Measurements from ENCODE around the gene UBE2I. TPM values are rescaled to one million over a fixed set of nuclear protein-coding genes. Genes with fewer than 3 reads are reported as not detected.

Gene UBE2I
- total and polyA plus RNA-seq, 9 donors = 30.0 to 114 (median 106) TPM

DNA sequence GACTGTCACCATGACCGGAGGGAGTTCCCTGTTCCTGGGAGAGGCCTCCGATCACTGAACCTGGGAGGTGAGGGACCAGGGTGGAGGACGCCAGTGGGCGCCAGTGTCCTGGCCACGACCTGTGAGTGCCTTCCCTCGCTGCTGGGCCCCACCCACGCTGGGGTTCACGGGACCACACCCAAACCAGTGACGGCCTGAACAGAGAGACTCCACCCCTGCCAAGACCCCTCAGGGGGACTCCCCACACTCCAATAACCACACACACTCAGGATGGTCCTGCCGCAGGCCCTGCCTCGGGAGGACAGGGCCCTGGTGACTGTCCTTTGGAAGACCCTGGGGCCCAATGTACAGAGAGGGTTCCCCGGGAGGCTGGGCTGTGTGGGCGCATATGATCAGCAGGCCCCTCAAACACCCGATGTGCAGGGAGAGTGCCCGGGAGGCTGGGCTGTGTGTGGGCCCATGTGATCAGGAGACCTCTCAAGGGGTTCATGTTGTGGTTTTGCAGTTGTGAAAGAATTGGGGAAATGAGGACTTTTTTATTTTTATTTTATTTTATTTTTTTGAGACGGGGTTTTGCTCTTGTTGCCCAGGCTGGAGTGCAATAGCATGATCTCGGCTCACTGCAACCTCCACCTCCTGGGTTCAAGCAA is 27.0 kb upstream of the UBE2I start:
- DNase-seq = no peak
- Histone ChIP-seq H3K4me1 (ENCODE audit: control insufficient read depth, insufficient read depth, low read length) (peaks cover 16% of the 10 kb centered on the region), H3K4me3 (ENCODE audit: low read length) (no peak overlapping the region), H3K36me3 (ENCODE audit: control insufficient read depth, insufficient read depth, low read length) (no peaks in the 10 kb centered on the region), H3K9me3 (replicated peaks; ENCODE audit: control insufficient read depth, low read depth, low read length) (no peaks in the 10 kb centered on the region), H3K27ac (ENCODE audit: low read length) (no peak overlapping the region), H3K27me3 (ENCODE audit: control insufficient read depth, insufficient read depth, low read length) (peaks cover 74% of the 10 kb centered on the region)
- 76% methylated on average over 9 of the region's 17 CpGs for WGBS (ENCODE audit: insufficient coverage)

DNA sequence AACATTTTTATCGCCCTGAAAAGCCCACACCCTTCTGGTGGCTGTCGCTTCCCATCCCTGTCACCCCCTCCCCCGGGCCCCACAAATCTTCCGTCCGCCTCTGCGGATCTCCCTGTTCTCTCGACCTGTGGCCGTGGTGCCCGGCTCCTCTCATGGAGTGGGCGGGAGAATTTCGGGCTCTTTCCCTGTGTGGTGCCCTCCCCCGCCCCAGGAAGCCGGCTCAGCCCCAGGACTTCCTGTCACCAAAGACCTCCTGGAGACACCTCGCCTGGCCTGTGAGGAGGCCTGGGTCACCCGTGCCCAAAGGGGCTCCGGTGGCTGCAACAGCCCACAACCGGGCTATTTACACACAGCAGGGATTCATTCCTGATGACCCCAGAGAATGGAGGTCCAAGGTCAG is 26.1 kb upstream of the UBE2I start:
- peaks cover 14% of the 10 kb centered on the region for H3K4me1 ChIP-seq (ENCODE audit: control insufficient read depth, insufficient read depth, low read length)
- H3K27me3 ChIP-seq (ENCODE audit: control insufficient read depth, insufficient read depth, low read length) = peaks cover 75% of the 10 kb centered on the region
- WGBS (ENCODE audit: insufficient coverage) = 25% methylated on average over 13 of the region's 17 CpGs
- no peak overlapping the region for H3K27ac ChIP-seq (ENCODE audit: low read length)
- no peaks in the 10 kb centered on the region for H3K9me3 ChIP-seq (replicated peaks; ENCODE audit: control insufficient read depth, low read depth, low read length)
- no peak overlapping the region for H3K4me3 ChIP-seq (ENCODE audit: low read length)
- DNase-seq = no peak
- no peaks in the 10 kb centered on the region for H3K36me3 ChIP-seq (ENCODE audit: control insufficient read depth, insufficient read depth, low read length)

DNA sequence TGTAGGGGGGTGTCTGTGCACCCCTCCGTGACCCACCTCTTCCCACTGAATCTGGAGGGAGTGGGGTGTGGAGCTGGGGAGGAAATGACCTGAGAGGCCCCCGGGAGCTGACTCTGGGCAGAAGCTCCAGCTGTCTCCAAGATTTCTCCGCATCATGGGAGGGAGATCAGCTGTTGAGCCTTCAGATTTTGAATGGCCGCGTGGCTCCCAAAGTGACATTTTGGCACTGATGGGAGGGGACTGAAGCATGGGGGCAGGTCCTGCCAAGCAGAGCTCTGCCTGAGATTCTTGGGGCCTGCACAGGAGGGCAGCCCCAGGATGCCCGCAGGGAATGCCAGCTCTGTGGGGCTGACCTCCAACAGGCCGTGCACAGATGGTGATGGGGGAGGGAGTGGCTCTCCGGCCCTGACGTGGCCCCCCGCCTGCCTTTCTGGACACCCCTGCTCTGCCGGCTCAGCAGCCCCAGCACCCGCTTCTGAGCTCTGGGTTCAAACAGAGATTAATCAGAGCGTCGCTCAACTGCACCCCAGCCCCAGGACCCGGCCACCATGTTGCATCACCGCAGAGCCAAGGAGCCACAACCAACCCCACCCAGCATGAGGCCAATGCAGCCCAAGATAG is 25.3 kb upstream of the UBE2I start:
- 59% methylated on average over 12 of the region's 16 CpGs for WGBS (ENCODE audit: insufficient coverage)
- peaks cover 76% of the 10 kb centered on the region for H3K27me3 ChIP-seq (ENCODE audit: control insufficient read depth, insufficient read depth, low read length)

DNA sequence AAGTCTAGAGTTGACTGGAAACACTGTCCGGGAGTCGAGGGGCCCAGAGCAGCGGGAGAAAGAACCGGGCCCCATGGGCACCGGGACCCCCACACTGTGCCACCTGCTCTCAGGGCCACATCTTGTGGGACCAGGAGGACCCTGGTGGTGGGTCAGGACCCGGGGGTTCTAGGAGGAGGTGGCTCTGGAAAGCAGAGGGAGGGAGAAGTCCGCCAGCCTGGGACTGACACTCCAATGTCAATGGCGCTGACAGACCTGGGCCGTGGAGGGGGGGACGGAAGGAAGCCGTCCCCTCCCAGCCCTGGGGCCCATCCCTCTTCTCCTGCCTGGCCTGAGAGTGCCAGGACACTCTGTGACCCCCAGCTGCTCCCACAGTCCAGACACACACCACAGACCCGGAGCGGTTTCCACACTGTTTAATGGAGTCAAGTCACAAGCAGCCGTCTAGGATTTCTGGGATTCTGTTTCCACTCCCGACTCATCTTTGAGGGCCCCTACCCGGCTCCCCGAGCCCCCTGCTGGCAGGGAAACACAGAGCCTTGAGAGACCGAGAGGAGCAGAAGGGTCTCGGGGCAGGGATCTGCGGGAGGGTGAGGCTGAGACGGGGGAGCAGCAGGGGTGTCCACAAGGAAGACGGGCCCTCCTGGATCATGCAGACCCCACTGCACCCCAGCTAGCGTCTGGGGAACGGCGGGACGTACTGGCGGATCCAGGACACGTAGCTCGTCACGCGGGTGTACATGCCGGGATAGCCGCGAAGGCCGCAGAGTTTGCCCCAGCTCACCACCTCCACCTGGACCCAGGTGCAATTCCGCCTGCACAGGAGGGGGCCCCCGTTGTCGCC is 23.5 kb upstream of the UBE2I start:
- no peaks in the 10 kb centered on the region for H3K9me3 ChIP-seq (replicated peaks; ENCODE audit: control insufficient read depth, low read depth, low read length)
- no peak overlapping the region for H3K4me3 ChIP-seq (ENCODE audit: low read length)
- H3K36me3 ChIP-seq (ENCODE audit: control insufficient read depth, insufficient read depth, low read length) = no peaks in the 10 kb centered on the region
- peaks cover 29% of the 10 kb centered on the region for H3K4me1 ChIP-seq (ENCODE audit: control insufficient read depth, insufficient read depth, low read length)
- peaks cover 78% of the 10 kb centered on the region for H3K27me3 ChIP-seq (ENCODE audit: control insufficient read depth, insufficient read depth, low read length)
- DNase-seq = no peak
- 52% methylated on average over 18 of the region's 38 CpGs for WGBS (ENCODE audit: insufficient coverage)
- no peak overlapping the region for H3K27ac ChIP-seq (ENCODE audit: low read length)

More for the DNA sequence above, 25.3 kb upstream of the UBE2I start:
- Histone ChIP-seq H3K36me3 (ENCODE audit: control insufficient read depth, insufficient read depth, low read length) (no peaks in the 10 kb centered on the region), H3K4me1 (ENCODE audit: control insufficient read depth, insufficient read depth, low read length) (peaks cover 20% of the 10 kb centered on the region), H3K9me3 (replicated peaks; ENCODE audit: control insufficient read depth, low read depth, low read length) (no peaks in the 10 kb centered on the region), H3K27ac (ENCODE audit: low read length) (no peak overlapping the region), H3K4me3 (ENCODE audit: low read length) (no peak overlapping the region)
- no peak for DNase-seq

DNA sequence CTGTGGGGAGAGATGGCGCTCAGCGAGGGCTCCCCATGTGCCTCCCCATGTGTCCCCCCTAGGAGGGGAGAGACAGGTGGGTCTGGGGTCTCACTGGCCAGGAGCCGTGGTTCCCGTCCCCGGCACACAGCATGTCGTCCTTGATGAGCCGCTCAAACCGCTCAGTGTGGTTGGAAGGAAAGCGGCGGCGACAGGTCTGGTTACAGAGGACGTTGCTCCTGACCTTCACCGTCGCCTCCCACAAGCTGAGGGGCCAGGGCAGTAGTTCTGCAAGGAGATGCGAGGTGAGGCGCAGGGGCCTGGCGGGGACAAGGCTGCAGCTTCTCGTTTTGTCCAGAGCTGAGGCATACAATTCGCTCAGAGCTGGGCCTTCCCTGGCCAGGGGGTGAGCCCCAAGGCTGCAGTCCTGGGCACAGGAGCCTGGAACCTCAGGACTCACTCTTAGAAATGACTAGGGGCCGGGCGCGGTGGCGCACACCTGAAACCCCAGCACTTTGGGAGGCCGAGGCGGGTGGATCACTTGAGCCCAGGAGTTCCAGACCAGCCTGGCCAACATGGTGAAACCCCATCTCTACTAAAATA is 22.8 kb upstream of the UBE2I start:
- Histone ChIP-seq H3K4me3 (ENCODE audit: low read length) (no peak overlapping the region), H3K27me3 (ENCODE audit: control insufficient read depth, insufficient read depth, low read length) (peaks cover 80% of the 10 kb centered on the region), H3K4me1 (ENCODE audit: control insufficient read depth, insufficient read depth, low read length) (peaks cover 36% of the 10 kb centered on the region), H3K9me3 (replicated peaks; ENCODE audit: control insufficient read depth, low read depth, low read length) (no peaks in the 10 kb centered on the region), H3K36me3 (ENCODE audit: control insufficient read depth, insufficient read depth, low read length) (no peaks in the 10 kb centered on the region), H3K27ac (ENCODE audit: low read length) (no peak overlapping the region)
- no peak for DNase-seq
- 67% methylated on average over 19 of the region's 25 CpGs for WGBS (ENCODE audit: insufficient coverage)

DNA sequence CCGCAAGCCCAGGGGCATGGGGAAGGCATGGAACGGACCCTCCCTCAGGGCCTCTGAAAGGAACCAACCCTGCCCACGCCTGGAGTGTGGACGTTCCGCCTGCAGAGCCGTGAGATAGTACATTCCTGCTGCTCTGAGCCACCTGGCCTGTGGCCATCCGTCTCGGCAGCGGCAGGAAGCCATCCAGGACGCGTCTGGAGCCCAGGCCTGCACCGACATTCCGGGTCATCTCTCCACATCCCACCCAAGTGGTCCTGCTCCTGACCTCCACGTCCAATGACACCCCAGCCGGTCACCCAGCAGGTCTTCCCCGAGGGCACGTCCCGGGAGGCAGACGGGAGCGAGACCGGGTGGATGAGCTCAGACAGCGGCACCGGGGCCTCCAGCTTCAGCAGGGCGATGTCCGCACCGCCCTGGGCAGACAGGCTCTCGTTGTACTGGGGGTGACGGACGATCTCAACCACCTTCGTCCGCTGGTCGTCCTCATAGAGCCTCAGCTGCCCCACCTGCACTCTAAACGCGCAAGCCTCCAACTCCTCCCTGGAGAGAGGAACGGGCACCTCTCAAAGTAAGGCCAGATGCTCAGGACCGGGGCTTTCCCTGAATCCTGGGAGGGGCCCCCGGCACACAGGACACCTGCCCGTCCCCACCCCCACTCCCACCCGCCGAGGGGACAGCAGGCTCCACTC is 21.3 kb upstream of the UBE2I start:
- no peak for DNase-seq
- H3K4me1 ChIP-seq (ENCODE audit: control insufficient read depth, insufficient read depth, low read length) = peaks cover 39% of the 10 kb centered on the region
- peaks cover 87% of the 10 kb centered on the region for H3K27me3 ChIP-seq (ENCODE audit: control insufficient read depth, insufficient read depth, low read length)
- H3K4me3 ChIP-seq (ENCODE audit: low read length) = no peak overlapping the region
- no peaks in the 10 kb centered on the region for H3K9me3 ChIP-seq (replicated peaks; ENCODE audit: control insufficient read depth, low read depth, low read length)
- no peak overlapping the region for H3K27ac ChIP-seq (ENCODE audit: low read length)
- no peaks in the 10 kb centered on the region for H3K36me3 ChIP-seq (ENCODE audit: control insufficient read depth, insufficient read depth, low read length)
- 33% methylated on average over 35 of the region's 40 CpGs for WGBS (ENCODE audit: insufficient coverage)

DNA sequence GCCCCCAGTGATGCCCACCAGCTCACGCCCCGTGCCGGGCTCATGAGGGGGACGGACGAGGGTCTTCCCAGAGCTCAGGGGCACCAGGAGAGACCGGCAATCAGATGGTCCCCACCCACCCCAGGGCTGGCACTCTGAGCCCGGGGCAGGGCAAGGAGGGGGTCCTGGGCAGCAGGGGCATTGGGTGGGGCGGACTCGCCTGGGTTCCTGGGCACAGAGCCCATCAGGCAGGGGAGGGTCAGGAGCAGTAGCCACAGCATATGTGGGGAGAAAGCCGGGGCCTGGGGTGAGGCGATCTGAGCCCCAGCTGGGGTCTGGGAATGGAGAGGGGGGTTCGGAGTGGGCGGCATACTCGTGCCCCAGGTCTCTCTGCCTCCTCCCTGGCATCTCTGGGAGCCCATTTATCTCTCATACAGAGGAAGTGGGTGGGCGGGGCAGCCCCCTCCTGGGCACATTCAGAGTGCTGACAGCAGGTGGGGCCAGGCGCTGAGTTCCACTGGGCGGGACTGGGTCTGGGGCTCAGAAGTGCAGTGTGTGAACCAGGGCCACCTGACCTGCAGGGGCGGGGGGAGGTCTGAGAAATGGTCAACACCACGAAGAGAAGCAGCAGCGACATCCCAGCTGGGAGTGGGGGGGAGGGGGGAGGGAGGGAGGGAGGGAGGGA is 20.5 kb upstream of the UBE2I start:
- no peak overlapping the region for H3K27ac ChIP-seq (ENCODE audit: low read length)
- H3K9me3 ChIP-seq (replicated peaks; ENCODE audit: control insufficient read depth, low read depth, low read length) = no peaks in the 10 kb centered on the region
- 43% methylated on average over 13 of the region's 20 CpGs for WGBS (ENCODE audit: insufficient coverage)
- no peak for DNase-seq
- H3K4me3 ChIP-seq (ENCODE audit: low read length) = no peak overlapping the region
- H3K4me1 ChIP-seq (ENCODE audit: control insufficient read depth, insufficient read depth, low read length) = peaks cover 32% of the 10 kb centered on the region
- peaks cover 86% of the 10 kb centered on the region for H3K27me3 ChIP-seq (ENCODE audit: control insufficient read depth, insufficient read depth, low read length)
- no peaks in the 10 kb centered on the region for H3K36me3 ChIP-seq (ENCODE audit: control insufficient read depth, insufficient read depth, low read length)

DNA sequence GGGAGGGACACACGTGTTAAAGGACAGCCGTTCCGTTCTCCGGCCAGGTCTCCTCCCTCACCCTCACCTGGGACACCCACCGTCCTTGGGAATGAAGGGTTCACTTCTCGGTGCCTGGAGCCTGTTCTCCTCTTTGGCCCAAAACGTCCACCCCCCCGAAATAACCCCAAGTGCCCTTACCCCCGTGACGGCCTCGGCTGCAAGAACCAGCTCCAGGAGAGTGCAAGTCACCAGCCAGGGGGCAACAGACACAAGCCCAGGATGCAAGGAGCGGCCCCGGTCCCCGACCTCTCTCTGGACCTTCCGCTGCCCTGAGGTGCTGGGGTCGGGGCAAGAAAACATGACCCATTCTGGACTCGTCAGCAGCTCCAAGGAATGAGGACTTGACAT is 20.0 kb upstream of the UBE2I start:
- H3K27me3 ChIP-seq (ENCODE audit: control insufficient read depth, insufficient read depth, low read length) = peaks cover 88% of the 10 kb centered on the region
- no peak for DNase-seq
- 6% methylated on average over 12 of the region's 17 CpGs for WGBS (ENCODE audit: insufficient coverage)
- no peak overlapping the region for H3K4me3 ChIP-seq (ENCODE audit: low read length)
- H3K4me1 ChIP-seq (ENCODE audit: control insufficient read depth, insufficient read depth, low read length) = peaks cover 28% of the 10 kb centered on the region
- H3K36me3 ChIP-seq (ENCODE audit: control insufficient read depth, insufficient read depth, low read length) = no peaks in the 10 kb centered on the region
- no peak overlapping the region for H3K27ac ChIP-seq (ENCODE audit: low read length)
- no peaks in the 10 kb centered on the region for H3K9me3 ChIP-seq (replicated peaks; ENCODE audit: control insufficient read depth, low read depth, low read length)

DNA sequence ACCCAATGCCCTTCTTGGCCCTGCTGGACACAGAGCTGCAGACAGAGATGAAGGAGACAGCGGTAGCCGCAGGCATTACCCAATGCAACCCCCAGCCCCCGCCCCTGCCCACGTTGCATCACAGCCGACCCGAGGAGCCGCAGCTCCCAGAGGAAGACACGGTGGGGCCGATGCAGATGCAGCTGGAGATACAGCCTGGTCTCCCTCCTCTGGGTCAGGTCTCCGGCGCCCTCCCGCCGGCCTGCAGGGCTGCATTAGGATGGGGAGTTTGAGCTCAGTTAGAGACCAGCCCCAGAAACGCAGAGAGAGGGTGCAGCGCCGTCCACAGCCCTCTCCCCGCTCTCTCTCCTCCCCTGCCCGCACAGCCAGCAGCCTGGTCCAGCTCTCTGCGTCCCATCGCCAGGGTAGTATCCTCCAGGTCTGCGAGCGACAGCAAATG is 19.4 kb upstream of the UBE2I start:
- Histone ChIP-seq H3K27ac (ENCODE audit: low read length) (no peak overlapping the region), H3K36me3 (ENCODE audit: control insufficient read depth, insufficient read depth, low read length) (no peaks in the 10 kb centered on the region), H3K9me3 (replicated peaks; ENCODE audit: control insufficient read depth, low read depth, low read length) (no peaks in the 10 kb centered on the region), H3K4me3 (ENCODE audit: low read length) (no peak overlapping the region), H3K27me3 (ENCODE audit: control insufficient read depth, insufficient read depth, low read length) (peaks cover 93% of the 10 kb centered on the region), H3K4me1 (ENCODE audit: control insufficient read depth, insufficient read depth, low read length) (peaks cover 28% of the 10 kb centered on the region)
- DNase-seq = no peak
- WGBS (ENCODE audit: insufficient coverage) = 14% methylated on average over 7 of the region's 22 CpGs
